ENCODE data around the gene TBC1D1.

Gene TBC1D1

GRCh38 chr4:37928426-37929416 is 37.8 kb downstream of the TBC1D1 start:
- no peak for DNase-seq (ENCODE audit: low read depth)

- DNase-seq (ENCODE audit: low read depth), result no peak
These were observed 43.2 kb downstream of the TBC1D1 start for GRCh38 chr4:37934096-37934495.

GRCh38 chr4:37934609-37935008 is 43.7 kb downstream of the TBC1D1 start:
- no peak for DNase-seq (ENCODE audit: low read depth)

GRCh38 chr4:37935026-37935425 is 44.1 kb downstream of the TBC1D1 start:
- DNase-seq (ENCODE audit: low read depth), result no peak

- no peak for DNase-seq (ENCODE audit: low read depth)
These were observed 46.1 kb downstream of the TBC1D1 start for GRCh38 chr4:37936889-37937498.

- no peak for DNase-seq (ENCODE audit: low read depth)
These were observed 47.3 kb downstream of the TBC1D1 start for GRCh38 chr4:37938208-37938607.

DNA sequence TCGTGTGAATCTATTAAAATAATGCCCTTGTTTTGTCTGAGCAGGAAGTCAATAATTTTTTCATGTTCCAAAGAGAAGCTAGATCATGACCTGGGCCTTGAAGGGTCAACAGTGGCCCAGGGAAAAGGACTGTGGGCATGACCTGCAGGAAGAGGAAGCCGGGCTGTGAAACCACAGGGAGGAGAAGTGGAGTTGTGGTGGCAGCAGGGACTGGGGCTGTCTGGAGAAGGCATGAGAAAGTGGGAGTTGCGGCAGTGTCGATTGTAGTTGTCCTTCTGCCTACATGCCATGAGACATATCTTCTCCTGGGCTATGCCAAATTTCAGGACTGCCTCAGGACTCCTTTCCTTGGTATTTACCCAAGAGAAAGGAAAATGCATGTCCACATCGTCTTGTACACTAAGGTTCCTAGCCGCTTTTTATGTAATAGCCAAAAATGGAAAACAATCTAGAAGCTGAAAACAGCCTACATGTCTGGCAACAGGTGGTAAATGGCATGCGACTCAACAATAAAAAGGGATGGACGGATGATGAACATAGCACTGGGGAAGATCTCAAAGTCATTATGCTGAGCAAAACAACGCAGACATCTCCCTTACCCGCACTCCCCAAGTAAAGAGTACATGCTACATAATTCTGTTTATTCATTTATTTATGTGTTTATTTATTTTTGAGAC is 55.8 kb downstream of the TBC1D1 start:
- no peak for DNase-seq (ENCODE audit: low read depth)

DNA sequence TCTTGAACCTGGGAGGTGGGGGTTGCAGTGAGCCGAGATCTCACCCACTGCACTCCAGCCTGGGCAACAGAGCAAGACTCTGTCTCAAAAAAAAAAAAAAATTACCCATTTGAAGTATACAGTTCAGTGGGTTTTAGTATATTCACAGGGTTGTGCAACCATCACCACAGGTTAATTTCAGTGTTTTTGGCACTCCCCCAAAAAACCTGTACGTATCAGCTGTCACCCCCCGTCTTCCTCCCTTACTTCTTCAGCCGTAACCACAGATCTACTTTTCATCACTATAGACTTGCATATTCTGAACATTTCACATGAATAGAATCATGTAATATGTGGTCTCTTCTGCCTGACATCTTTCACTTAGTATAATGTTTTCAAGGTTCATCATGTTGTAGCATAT is 57.7 kb downstream of the TBC1D1 start:
- no peak for DNase-seq (ENCODE audit: low read depth)

DNA sequence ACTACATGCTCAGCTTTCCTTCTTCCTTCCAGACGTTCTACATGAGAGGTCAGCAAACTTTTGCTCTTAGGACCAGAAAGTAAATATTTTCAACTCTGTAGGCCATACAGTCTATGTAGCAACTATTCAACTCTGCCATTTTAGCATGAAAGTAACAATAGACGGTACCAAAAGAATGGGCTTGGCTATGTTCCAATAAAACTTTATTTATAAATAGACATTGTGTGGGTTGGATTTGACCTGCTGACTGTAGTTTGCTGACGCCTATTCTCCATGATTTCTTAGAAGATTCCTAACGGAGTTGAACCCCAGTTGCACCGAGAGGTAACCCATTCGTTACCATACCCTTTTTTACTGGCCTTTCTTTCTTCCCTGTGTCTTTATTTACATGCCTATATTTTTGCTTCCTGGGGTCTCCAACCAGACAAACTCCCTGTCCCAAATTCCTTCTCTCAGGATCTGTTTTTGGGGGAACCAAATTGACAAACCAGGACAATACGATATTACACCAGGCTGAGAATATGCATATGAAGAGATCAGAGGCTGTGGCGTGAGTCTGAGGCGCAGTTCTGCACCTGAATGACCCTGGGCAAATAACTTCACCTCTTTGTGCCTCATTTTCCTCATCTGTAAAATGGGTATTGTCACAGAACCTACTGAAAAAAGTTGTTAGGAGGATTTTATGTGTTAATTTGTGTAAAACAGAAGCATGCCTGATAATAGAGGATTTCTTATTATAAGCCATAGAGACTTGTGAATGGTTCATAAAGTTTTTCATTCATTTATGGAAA is 58.9 kb downstream of the TBC1D1 start:
- DNase-seq (ENCODE audit: low read depth), result no peak

- no peak for DNase-seq (ENCODE audit: low read depth)
These were observed 60.8 kb downstream of the TBC1D1 start for GRCh38 chr4:37951461-37952352.

DNA sequence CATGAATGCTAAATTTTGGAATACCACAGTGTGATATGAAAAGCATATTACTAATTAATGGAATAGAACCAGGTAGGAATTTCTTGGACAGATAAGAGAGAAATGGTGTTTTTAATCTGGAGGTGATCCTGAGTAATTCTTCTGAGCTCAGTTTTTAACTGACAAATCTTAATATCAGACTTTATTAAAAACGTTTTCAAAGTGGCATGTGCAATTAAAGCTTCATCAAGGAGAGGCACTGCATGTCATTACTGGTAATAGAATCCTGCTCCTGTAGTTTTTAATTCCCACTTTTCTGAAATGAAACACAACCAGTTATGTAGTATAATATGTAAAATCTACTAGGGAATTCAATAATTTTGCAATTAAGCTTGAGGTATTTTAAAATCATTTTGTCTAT is 62.3 kb downstream of the TBC1D1 start:
- no peak for DNase-seq (ENCODE audit: low read depth)

GRCh38 chr4:37953620-37954293 is 62.9 kb downstream of the TBC1D1 start:
- peak; percentile 15 for DNase-seq (ENCODE audit: low read depth)

- DNase-seq (ENCODE audit: low read depth), result no peak
These were observed 66.1 kb downstream of the TBC1D1 start for GRCh38 chr4:37956941-37957340.

GRCh38 chr4:37958932-37959331 is 68.0 kb downstream of the TBC1D1 start:
- DNase-seq (ENCODE audit: low read depth), result no peak

DNA sequence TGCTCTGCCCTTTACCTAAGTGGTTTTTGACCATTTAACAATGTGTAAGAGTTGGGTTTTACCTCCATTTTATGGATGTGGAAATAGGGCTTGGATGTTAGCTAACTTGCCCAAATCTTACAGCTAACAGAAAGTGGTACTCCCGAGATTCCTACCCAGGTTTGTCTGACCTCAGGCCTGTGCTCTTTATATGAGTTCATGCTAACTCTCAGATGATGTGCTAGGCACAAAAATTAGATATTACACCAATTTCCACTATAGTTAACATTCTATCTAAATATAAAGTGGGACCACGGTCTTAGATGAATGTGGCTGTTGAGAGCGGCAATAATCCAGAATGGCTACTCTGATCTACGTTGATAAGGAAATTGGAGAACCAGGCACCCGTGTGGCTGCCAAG is 69.2 kb downstream of the TBC1D1 start, which contains the start of gene PTTG2:
PTTG2 (plus strand) TSS at position 301 of the 400 bp plus-strand sequence; CDS start at position 338, 37 bp downstream.
- no peak for DNase-seq (ENCODE audit: low read depth)

DNA sequence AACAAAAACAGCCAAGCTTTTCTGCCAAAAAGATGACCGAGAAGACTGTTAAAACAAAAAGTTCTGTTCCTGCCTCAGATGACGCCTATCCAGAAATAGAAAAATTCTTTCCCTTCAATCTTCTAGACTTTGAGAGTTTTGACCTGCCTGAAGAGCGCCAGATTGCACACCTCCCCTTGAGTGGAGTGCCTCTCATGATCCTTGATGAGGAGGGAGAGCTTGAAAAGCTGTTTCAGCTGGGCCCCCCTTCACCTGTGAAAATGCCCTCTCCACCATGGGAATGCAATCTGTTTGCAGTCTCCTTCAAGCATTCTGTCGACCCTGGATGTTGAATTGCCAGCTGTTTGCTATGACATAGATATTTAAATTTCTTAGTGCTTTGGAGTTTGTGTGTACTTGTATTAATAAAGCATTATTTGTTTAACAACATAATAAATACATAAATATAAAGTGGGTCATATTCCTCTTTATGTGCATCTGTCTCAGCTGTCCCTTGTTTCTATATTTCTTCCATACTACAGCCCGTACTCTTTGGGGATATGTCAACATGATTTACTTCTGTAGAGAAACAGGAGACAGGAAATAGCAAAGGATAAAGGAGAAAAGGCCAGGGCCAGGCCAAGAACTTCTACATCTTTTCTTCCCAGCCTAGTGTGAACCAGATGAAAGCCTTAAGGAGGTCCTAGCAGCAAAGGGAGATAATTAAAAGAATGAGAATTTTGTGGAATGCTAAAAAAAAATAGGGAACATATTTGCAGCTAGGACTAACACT is 70.0 kb downstream of the TBC1D1 start:
- no peak for DNase-seq (ENCODE audit: low read depth)

DNA sequence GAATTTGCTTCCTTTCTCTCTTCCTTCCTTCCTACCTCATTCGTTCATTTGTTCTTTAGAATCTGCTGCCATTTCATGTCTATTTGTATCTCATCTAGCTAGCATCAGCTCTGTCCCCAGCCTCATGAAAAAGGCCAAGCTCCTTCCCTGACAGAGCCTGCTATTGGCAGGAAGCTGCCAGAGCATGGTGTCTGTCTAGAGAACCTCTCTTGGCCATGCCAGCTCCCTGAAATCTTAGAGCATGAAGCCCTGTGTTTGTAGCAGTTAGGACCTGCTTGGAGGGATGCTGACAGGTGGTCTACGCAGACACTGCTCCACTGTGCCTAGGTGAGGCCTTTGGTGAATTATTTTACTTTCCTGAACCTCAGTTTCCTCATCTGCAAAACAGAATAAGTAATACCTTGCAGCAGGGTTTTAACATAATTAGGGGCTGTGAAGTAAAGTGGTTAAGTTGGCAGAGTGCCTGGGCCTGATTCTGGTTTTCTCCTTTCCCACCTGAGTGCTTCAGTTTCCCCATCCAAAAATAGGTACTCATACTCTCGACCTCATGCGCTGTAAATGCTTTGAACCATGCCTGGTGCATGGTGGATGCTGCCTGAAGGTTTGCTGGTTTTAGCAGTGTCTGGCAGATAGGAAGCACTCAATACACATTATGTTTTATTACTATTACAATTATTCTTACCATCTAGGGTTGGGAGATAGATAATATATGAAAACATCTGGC is 74.0 kb downstream of the TBC1D1 start:
- DNase-seq (ENCODE audit: low read depth), result no peak

DNA sequence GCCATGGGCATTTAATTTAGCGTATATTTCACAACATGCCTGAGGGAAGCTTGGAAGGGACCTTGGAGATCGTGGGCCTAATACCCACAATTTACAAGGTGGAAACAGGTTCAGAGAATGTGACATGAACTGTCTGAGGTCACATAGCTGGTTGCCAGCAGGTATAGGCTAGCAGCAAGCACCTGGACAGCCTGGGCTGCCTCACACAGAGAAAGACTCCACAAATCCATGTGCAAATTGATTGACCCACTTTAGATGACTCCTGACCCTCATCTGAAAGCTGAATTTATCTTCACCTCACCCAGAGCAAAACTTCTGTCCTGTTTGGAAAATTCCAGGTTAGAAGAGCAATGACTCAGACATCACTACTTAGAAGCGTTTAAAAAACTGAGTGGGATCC is 75.2 kb downstream of the TBC1D1 start:
- DNase-seq (ENCODE audit: low read depth), result no peak

GRCh38 chr4:37967736-37968135 is 76.9 kb downstream of the TBC1D1 start:
- no peak for DNase-seq (ENCODE audit: low read depth)

All from ELR (cell line).